VCaP (cell line): ENCODE results near the gene CYLD.

Experiments used
- H3K27ac ChIP-seq: fragments of 450-650 bp; 2 replicates; pipeline ENCODE4 v1.5.1; 2017
- TF ChIP-seq, protein P1 (sequence below): fragments of 450-650 bp; conservative IDR thresholded peaks from 2 replicates; pipeline ENCODE4 v1.5.1; 2017; ENCODE audit warnings: mild to moderate bottlenecking, moderate library complexity

CYLD gene

DNA sequence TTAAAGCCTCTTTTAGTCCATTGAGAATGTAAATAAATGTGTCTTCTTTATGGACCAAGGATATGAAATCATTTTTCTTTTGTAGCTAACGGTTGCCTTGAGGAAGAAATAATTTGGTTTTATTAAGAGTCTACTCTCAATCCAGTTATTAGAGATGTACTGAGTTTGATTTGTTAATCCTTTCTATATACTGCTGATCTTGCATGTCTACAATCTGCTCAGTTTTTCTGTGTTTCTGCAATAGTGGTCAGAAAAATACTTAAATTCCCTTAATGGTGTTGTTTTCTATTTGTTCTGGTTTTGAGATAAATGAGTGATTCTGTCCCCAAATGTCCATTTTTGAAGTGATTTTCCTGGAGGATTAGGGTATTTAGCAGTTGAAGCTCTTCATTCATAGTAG lies 54.9 kb downstream of the CYLD start:
- no peak overlapping the region for H3K27ac ChIP-seq
- TF ChIP-seq, protein P1, sequence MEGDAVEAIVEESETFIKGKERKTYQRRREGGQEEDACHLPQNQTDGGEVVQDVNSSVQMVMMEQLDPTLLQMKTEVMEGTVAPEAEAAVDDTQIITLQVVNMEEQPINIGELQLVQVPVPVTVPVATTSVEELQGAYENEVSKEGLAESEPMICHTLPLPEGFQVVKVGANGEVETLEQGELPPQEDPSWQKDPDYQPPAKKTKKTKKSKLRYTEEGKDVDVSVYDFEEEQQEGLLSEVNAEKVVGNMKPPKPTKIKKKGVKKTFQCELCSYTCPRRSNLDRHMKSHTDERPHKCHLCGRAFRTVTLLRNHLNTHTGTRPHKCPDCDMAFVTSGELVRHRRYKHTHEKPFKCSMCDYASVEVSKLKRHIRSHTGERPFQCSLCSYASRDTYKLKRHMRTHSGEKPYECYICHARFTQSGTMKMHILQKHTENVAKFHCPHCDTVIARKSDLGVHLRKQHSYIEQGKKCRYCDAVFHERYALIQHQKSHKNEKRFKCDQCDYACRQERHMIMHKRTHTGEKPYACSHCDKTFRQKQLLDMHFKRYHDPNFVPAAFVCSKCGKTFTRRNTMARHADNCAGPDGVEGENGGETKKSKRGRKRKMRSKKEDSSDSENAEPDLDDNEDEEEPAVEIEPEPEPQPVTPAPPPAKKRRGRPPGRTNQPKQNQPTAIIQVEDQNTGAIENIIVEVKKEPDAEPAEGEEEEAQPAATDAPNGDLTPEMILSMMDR: no peak

DNA sequence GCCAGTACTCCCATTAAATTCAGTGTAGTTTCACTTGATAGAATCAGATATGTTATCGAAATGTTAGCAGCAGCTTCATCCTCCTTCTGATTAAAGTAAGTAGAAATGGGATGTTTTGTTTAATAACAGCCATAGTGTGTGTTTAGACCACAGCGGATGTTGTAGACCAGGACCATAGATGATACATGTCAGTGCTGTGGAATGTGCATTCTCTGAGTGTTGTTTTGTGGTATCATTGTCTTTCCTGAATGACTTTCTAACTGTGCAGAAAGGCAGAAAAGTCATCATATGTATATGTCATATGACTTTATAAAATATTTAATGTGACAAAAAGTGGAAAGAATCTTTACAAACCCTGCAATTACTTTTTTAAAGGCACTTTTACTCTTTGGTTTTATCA lies 55.6 kb downstream of the CYLD start:
- TF ChIP-seq, protein P1: no peak
- no peak overlapping the region for H3K27ac ChIP-seq

DNA sequence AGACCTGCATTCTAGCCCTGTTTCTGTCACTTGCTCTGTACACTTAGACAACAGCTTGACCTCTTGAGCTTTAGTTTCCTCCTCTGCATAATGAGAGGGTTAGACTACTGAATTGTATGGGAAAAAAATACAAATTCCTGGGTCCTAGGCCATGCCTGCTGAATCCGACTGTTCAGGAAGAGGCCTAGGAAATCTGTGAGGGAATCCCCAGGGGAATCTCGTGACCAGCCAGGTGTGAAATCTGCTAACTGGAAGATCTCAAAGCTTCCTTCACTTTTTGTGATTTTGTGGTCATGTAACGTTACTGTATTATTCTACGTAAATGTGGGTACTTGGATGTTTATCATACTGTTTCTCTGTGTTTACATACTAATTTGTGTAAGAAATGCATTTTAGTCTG lies 58.2 kb downstream of the CYLD start:
- TF ChIP-seq, protein P1: no peak
- H3K27ac ChIP-seq: no peak overlapping the region

DNA sequence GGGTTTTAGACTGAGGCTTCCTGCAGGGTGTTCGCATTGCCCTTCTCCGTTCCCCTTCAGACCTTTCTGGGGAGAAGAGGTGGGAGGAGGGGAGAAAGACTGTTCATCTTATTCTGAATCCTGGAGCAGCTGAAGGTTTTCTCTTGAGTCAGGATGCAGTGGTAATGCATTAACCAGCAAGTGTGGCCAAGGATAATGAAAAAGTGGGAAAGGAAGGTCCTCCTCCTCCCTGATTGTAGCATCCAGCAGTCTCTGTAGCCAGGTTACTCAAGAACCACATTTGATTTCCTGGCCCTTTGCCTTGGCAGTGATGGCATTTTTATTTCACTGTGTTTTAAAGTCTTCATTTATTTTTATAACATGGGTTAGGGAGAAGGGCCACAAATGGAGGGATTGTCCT lies 59.1 kb downstream of the CYLD start:
- TF ChIP-seq, protein P1: no peak
- no peak overlapping the region for H3K27ac ChIP-seq

DNA sequence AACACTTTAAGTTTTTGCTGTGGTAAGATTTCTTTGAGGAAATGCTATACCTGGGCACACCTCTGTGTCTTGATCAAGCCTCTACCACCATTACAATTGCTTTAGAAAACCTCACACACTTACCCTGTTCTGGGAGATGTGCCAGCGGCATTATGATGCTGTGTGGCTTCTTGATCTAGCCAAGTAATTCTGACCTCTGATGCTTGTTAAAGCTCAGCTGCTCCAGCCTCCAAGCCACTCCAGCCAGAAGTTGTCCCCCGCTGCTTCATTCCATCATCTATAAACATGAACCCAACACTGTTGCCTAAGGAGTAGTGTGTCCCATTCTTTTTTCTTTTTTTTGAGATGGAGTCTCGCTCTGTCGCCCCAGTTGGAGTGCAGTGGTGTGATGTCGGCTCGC lies 60.1 kb downstream of the CYLD start:
- H3K27ac ChIP-seq: no peak overlapping the region
- TF ChIP-seq, protein P1: no peak

DNA sequence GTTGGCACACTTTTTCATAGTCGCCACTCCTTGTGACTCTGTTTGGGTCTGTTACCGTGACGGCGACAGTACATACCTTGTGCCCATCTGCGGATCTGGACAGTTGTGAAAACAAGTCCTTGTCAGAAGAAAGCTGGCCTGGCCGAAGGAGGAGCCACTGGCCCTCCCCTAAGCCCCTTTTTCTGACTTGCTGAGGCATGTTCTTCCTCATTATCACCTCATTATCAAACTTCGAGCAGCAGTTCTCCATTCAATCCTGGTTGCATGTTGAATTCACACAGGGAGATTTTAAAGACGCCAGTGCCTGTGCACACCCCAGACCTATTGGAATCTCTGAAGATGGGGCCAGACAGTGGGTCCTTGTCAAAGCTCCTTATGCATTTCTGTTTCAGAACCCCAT lies 61.1 kb downstream of the CYLD start:
- TF ChIP-seq, protein P1: no peak
- no peak overlapping the region for H3K27ac ChIP-seq

DNA sequence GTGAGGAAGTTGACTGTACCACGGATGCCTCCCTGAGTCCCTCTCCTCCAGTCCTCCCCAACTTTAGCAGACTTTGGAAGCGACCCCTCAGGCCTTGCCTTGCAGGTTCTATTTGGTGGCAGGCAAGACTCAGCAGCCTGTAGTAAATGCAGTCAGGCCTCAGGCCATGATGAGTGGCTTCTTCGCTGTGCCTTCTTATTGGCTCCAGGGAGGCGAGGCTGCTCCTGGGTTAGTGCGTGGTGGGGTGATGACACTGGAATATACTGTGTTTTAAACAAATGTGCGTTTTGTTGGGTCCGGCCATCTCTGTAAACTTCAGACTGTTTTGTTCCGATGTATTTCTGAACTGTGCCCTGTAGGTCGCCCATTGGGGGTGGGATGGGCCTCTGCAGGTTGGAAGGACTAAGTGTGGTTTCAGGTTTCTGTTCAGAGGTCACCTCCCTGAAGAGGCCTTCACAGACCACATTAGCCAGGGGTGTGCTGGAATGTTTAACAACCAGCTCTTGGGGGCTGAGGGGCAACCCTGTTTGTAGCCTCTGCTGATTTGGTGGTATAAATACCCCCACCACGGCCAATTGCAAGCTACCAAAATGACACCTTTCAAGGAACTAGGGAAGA lies 62.5 kb downstream of the CYLD start:
- TF ChIP-seq, protein P1: no peak
- H3K27ac ChIP-seq: no peak overlapping the region
